T-helper 2 cell treated with Interferon-gamma antibody and Interleukin-4, amounts not matched to agents 5 μg/mL and 100 μg/mL, for 36 hours (primary cell): ENCODE measurements around the gene CCND3.

Experiments
- DNase-seq: peaks from one replicate; pipeline ENCODE4 v3.0.0; 2021; ENCODE audit warnings: low spot score
- H3K27ac Mint-ChIP-seq: one replicate; pipeline ENCODE4 v1.8.0; 2021; ENCODE audit warnings: mild to moderate bottlenecking, mixed read lengths
- H3K27me3 Mint-ChIP-seq: one replicate; pipeline ENCODE4 v1.8.0; 2021; ENCODE audit warnings: low read depth, mixed read lengths
- H3K36me3 Mint-ChIP-seq: one replicate; pipeline ENCODE4 v1.8.0; 2021; ENCODE audit warnings: low read depth, mixed read lengths
- H3K4me1 Mint-ChIP-seq: one replicate; pipeline ENCODE4 v1.8.0; 2021; ENCODE audit warnings: low read depth, mixed read lengths
- H3K4me3 Mint-ChIP-seq: one replicate; pipeline ENCODE4 v1.8.0; 2022; ENCODE audit warnings: mild to moderate bottlenecking, moderate library complexity, mixed read lengths
- H3K9me3 Mint-ChIP-seq: one replicate; pipeline ENCODE4 v1.8.0; 2021; ENCODE audit warnings: mixed read lengths

The CCND3 gene

DNA sequence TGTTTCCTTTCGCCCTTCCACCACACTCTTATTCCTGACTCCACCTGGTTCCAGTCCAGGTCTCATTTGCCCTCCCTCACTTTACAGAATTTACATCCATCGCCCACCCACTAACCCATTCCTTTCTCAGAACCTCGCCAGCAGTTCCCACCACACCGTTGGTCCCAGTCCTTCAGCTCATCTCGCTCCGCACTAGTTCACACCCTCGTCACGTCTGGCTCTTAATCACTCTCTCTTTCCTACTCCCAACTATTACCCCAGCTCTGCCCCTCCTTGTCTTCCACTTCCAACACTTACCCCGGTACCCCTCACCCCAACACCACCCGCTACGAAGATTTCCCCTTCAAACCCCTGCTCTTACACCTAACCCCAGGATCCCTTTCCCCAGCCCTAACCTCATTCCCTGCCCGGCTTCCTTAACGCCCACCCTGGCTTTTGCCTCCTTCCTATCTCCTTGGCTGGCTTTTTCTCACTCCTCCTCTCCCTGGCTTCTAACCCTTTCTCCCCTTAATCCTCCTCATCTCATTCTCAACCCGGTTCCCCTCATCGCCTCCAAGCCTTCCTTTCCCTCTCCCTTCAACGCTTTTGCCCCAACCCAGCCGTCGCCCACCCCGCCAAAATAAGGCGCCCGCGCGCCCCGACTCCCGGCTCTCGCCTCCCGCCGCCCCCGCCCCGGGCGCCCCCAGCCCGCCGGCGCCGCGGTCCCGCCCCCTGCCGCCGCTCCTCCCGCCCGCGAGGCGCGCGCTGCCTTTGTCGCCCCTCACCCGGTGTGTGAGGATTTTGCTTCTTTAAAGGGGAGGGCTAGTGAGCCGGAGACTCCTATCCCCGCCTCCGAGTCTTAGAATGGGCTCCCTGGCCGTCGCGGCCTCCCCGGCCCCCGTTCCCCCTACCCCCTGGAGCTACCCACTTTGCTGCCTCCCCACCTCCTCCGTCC lies 47.0 kb downstream of the CCND3 start:
- Mint-ChIP-seq H3K27me3 (no peaks in the 10 kb centered on the region), H3K27ac (peak overlapping the region; percentile 86), H3K36me3 (no peaks in the 10 kb centered on the region), H3K4me1 (peaks cover 17% of the 10 kb centered on the region), H3K4me3 (no peak overlapping the region), H3K9me3 (no peaks in the 10 kb centered on the region)
- no peak for DNase-seq

DNA sequence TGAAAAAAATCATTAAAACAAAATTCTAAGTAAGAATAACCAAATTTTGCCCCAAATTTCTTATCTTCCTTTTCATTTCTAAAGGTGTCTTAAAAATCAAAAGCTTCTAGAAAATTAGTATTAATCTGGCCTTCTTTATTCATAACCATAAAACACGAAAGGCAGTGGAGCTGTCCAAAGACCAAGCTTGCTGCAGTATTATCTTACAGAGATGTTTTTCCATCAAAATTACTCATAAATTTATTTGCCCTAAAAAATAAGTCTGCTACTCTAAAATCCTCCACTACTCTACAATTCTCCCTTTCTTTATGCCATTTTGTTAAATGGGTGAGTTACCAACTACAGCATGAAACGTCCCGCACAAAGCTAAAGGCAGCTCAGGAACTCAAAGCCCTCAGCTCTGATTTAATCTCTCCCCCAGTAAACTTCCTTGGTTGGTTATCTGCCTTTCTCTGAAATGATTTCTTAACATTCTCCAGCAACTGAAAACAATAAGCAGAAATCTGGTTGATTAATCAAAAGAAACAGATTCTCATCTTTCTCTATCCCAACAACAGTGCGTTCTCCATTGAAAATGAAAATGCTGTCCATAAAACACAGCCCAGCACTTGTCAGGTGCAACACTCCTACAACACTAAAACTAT lies 48.6 kb downstream of the CCND3 start:
- no peaks in the 10 kb centered on the region for H3K27me3 Mint-ChIP-seq
- H3K9me3 Mint-ChIP-seq, result no peaks in the 10 kb centered on the region
- peaks cover 17% of the 10 kb centered on the region for H3K4me1 Mint-ChIP-seq
- no peak for DNase-seq
- no peak overlapping the region for H3K27ac Mint-ChIP-seq
- H3K4me3 Mint-ChIP-seq, result no peak overlapping the region
- no peaks in the 10 kb centered on the region for H3K36me3 Mint-ChIP-seq

DNA sequence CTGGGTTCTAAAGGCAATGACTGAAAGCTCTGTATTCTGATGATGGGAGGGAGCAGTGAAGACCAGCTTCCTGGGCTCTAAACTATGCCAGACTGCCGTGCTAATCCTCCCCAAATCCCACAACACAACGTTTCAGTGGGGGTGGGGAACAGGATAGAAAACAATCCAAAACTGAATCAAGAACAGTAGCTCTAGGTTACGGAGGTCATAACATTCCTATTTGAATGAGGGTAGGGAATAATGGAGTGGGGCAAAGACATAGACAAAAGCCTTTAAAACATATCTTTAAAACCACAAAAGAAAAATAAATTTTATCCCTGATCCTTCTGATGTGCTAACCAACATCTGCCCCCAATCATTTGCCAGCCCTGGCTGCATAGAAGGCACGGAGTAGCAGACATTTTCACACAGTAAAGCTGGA lies 54.3 kb downstream of the CCND3 start:
- H3K27ac Mint-ChIP-seq, result no peak overlapping the region
- H3K4me1 Mint-ChIP-seq, result peaks cover 2% of the 10 kb centered on the region
- DNase-seq, result no peak
- H3K4me3 Mint-ChIP-seq, result no peak overlapping the region
- H3K36me3 Mint-ChIP-seq, result peaks cover 3% of the 10 kb centered on the region
- no peaks in the 10 kb centered on the region for H3K9me3 Mint-ChIP-seq
- no peaks in the 10 kb centered on the region for H3K27me3 Mint-ChIP-seq

DNA sequence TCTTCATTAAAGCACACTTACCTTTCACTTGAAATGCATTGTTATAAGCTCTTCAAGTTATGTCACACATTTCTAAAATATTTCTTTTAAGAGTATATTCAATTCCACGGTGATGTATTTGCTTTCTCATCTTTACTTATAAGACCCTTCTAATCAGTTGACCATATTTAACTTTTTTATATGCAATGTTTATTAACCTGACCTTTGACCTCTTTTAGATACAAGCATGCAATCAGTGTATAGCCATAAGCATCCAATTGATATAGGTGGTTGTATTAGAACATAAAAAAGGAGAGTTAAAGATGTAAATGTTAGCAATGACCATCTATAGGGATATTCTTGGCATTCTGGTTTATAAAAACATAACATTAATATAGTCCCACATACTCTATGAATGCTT lies 55.7 kb downstream of the CCND3 start:
- DNase-seq, result no peak
- Mint-ChIP-seq H3K4me1 (peaks cover 1% of the 10 kb centered on the region), H3K9me3 (no peaks in the 10 kb centered on the region), H3K27ac (no peak overlapping the region), H3K36me3 (peaks cover 3% of the 10 kb centered on the region), H3K27me3 (no peaks in the 10 kb centered on the region), H3K4me3 (no peak overlapping the region)

DNA sequence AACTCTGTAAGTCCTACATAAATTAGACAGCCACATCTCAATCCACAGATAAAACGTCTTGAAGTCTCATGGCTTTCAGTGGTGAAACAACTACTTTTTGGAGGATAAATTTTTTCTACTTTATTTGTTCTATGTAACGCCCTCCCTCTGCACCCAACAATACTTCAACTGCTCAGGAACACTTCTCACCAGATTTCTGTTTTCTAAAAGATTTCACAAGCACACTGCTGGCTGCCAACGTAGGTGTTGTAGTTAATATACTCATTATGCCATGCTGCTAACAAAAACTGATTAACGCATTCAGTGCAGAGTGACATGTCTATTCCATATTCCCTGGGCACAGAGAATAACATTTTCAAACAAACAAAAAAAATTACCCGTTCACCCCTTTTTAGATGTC lies 56.7 kb downstream of the CCND3 start:
- peaks cover 3% of the 10 kb centered on the region for H3K36me3 Mint-ChIP-seq
- no peaks in the 10 kb centered on the region for H3K9me3 Mint-ChIP-seq
- H3K4me1 Mint-ChIP-seq, result peaks cover 1% of the 10 kb centered on the region
- no peaks in the 10 kb centered on the region for H3K27me3 Mint-ChIP-seq
- no peak overlapping the region for H3K4me3 Mint-ChIP-seq
- no peak overlapping the region for H3K27ac Mint-ChIP-seq
- no peak for DNase-seq
